Skeletal muscle satellite cell (primary cell): ENCODE measurements around the gene CLEC4G.

Experiments used
- H3K27me3 ChIP-seq: 2 replicates; pipeline ENCODE4 v1.7.0; 2013; ENCODE audit warnings: low read length; ENCODE audit not compliant: control insufficient read depth, insufficient read depth
- H3K36me3 ChIP-seq: 2 replicates; pipeline ENCODE4 v1.7.0; 2013; ENCODE audit warnings: mild to moderate bottlenecking, control low read depth, low read length; ENCODE audit not compliant: insufficient read depth
- H3K4me1 ChIP-seq: 2 replicates; pipeline ENCODE4 v1.7.0; 2013; ENCODE audit warnings: low read length; ENCODE audit not compliant: control insufficient read depth, insufficient read depth
- H3K4me2 ChIP-seq: 2 replicates; pipeline ENCODE4 v1.7.0; 2013; ENCODE audit warnings: mild to moderate bottlenecking, low read length
- H3K4me3 ChIP-seq: 2 replicates; pipeline ENCODE4 v1.7.0; 2013; ENCODE audit warnings: low read length
- H3K9ac ChIP-seq: 2 replicates; pipeline ENCODE4 v1.7.0; 2013; ENCODE audit warnings: mild to moderate bottlenecking, low read depth, low read length, moderate library complexity
- H3K9me3 ChIP-seq: replicated peaks from 2 replicates; pipeline ENCODE4 v1.7.0; 2013; ENCODE audit warnings: mild to moderate bottlenecking, control low read depth, low read length

Gene CLEC4G

GRCh38 chr19:7701049-7701653 is 30.8 kb downstream of the CLEC4G start:
- H3K27me3 ChIP-seq = peaks cover 18% of the 10 kb centered on the region
- H3K4me2 ChIP-seq = no peak overlapping the region
- H3K9me3 ChIP-seq = no peaks in the 10 kb centered on the region
- no peak overlapping the region for H3K4me3 ChIP-seq
- H3K36me3 ChIP-seq = no peaks in the 10 kb centered on the region
- H3K4me1 ChIP-seq = no peaks in the 10 kb centered on the region
- no peak overlapping the region for H3K9ac ChIP-seq

GRCh38 chr19:7699417-7700401 is 32.2 kb downstream of the CLEC4G start:
- Histone ChIP-seq H3K27me3 (peaks cover 23% of the 10 kb centered on the region), H3K36me3 (no peaks in the 10 kb centered on the region), H3K4me1 (no peaks in the 10 kb centered on the region), H3K9ac (no peak overlapping the region), H3K4me3 (no peak overlapping the region), H3K9me3 (no peaks in the 10 kb centered on the region), H3K4me2 (no peak overlapping the region)

GRCh38 chr19:7699003-7699402 is 32.9 kb downstream of the CLEC4G start:
- no peaks in the 10 kb centered on the region for H3K36me3 ChIP-seq
- no peak overlapping the region for H3K4me2 ChIP-seq
- H3K4me3 ChIP-seq = no peak overlapping the region
- H3K4me1 ChIP-seq = no peaks in the 10 kb centered on the region
- H3K9me3 ChIP-seq = no peaks in the 10 kb centered on the region
- H3K27me3 ChIP-seq = peaks cover 23% of the 10 kb centered on the region
- no peak overlapping the region for H3K9ac ChIP-seq

- Histone ChIP-seq H3K36me3 (no peaks in the 10 kb centered on the region), H3K27me3 (peaks cover 23% of the 10 kb centered on the region), H3K4me3 (no peak overlapping the region), H3K9ac (no peak overlapping the region), H3K4me2 (no peak overlapping the region), H3K4me1 (no peaks in the 10 kb centered on the region), H3K9me3 (no peaks in the 10 kb centered on the region)
Measured at GRCh38 chr19:7698583-7698982, 33.3 kb downstream of the CLEC4G start.

- Histone ChIP-seq H3K4me1 (no peaks in the 10 kb centered on the region), H3K4me3 (no peak overlapping the region), H3K36me3 (no peaks in the 10 kb centered on the region), H3K9me3 (no peaks in the 10 kb centered on the region), H3K27me3 (peaks cover 23% of the 10 kb centered on the region), H3K4me2 (no peak overlapping the region), H3K9ac (no peak overlapping the region)
Measured at GRCh38 chr19:7697721-7698287, 34.1 kb downstream of the CLEC4G start.

- Histone ChIP-seq H3K4me2 (no peak overlapping the region), H3K9me3 (no peaks in the 10 kb centered on the region), H3K4me1 (no peaks in the 10 kb centered on the region), H3K4me3 (no peak overlapping the region), H3K27me3 (peaks cover 19% of the 10 kb centered on the region), H3K9ac (no peak overlapping the region), H3K36me3 (no peaks in the 10 kb centered on the region)
Measured at GRCh38 chr19:7694499-7694898, 37.4 kb downstream of the CLEC4G start.

GRCh38 chr19:7692417-7693088 is 39.4 kb downstream of the CLEC4G start:
- Histone ChIP-seq H3K4me3 (no peak overlapping the region), H3K36me3 (no peaks in the 10 kb centered on the region), H3K4me2 (no peak overlapping the region), H3K27me3 (peaks cover 9% of the 10 kb centered on the region), H3K9me3 (no peaks in the 10 kb centered on the region), H3K4me1 (no peaks in the 10 kb centered on the region), H3K9ac (no peak overlapping the region)

GRCh38 chr19:7691497-7691896 is 40.4 kb downstream of the CLEC4G start:
- no peak overlapping the region for H3K4me2 ChIP-seq
- no peaks in the 10 kb centered on the region for H3K9me3 ChIP-seq
- no peaks in the 10 kb centered on the region for H3K4me1 ChIP-seq
- H3K4me3 ChIP-seq = no peak overlapping the region
- H3K36me3 ChIP-seq = no peaks in the 10 kb centered on the region
- H3K27me3 ChIP-seq = peaks cover 5% of the 10 kb centered on the region
- H3K9ac ChIP-seq = no peak overlapping the region

GRCh38 chr19:7690779-7691258 is 41.1 kb downstream of the CLEC4G start:
- Histone ChIP-seq H3K4me1 (no peaks in the 10 kb centered on the region), H3K4me2 (no peak overlapping the region), H3K36me3 (no peaks in the 10 kb centered on the region), H3K27me3 (peaks cover 5% of the 10 kb centered on the region), H3K4me3 (no peak overlapping the region), H3K9ac (no peak overlapping the region), H3K9me3 (no peaks in the 10 kb centered on the region)

GRCh38 chr19:7689165-7689564 is 42.7 kb downstream of the CLEC4G start:
- no peaks in the 10 kb centered on the region for H3K36me3 ChIP-seq

GRCh38 chr19:7687177-7687576 is 44.7 kb downstream of the CLEC4G start:
- H3K9ac ChIP-seq = no peak overlapping the region
- peaks cover 13% of the 10 kb centered on the region for H3K36me3 ChIP-seq
- H3K4me3 ChIP-seq = no peak overlapping the region
- no peak overlapping the region for H3K4me2 ChIP-seq
- H3K4me1 ChIP-seq = peaks cover 2% of the 10 kb centered on the region
- H3K27me3 ChIP-seq = no peaks in the 10 kb centered on the region
- no peaks in the 10 kb centered on the region for H3K9me3 ChIP-seq

More at GRCh38 chr19:7689165-7689564, 42.7 kb downstream of the CLEC4G start:
- Histone ChIP-seq H3K4me2 (no peak overlapping the region), H3K9ac (no peak overlapping the region), H3K4me3 (no peak overlapping the region), H3K9me3 (no peaks in the 10 kb centered on the region), H3K4me1 (no peaks in the 10 kb centered on the region), H3K27me3 (no peaks in the 10 kb centered on the region)
